WTC11 (cell line): ENCODE results near the gene ANO7. TPM values are rescaled to one million over a fixed set of nuclear protein-coding genes. Genes with fewer than 3 reads are reported as not detected.

Source experiments
- ATAC-seq: fragments of 200-7000 bp; cut with Tn5 transposase; 2 replicates; pipeline ENCODE4 v1.10.0; 2021; ENCODE audit warnings: mild to moderate bottlenecking, moderate library complexity
- CTCF ChIA-PET: fragments of 300-600 bp; sonication (Branson Sonifier 250); formaldehyde crosslinking; loops from one replicate; lab custom pipeline; 2021; ENCODE audit warnings: antibody characterized with exemption; lab: Charles Lee
- POLR2A ChIA-PET: fragments of 350-600 bp; sonication (Branson Sonifier 250); formaldehyde crosslinking; loops from one replicate; lab custom pipeline; 2021; ENCODE audit warnings: antibody characterized with exemption; lab: Charles Lee
- DNase-seq: peaks from one replicate; pipeline ENCODE4 v3.0.0; 2021; ENCODE audit warnings: low spot score
- H3K27ac Mint-ChIP-seq: 2 replicates; pipeline ENCODE4 v1.8.0; 2021; ENCODE audit warnings: mixed read lengths
- H3K27me3 Mint-ChIP-seq: 2 replicates; pipeline ENCODE4 v1.8.0; 2021; ENCODE audit warnings: low read depth, mild to moderate bottlenecking, moderate library complexity, mixed read lengths
- H3K36me3 Mint-ChIP-seq: 2 replicates; pipeline ENCODE4 v1.8.0; 2021; ENCODE audit warnings: mixed read lengths
- H3K4me1 Mint-ChIP-seq: 2 replicates; pipeline ENCODE4 v1.8.0; 2022; ENCODE audit warnings: mixed read lengths
- H3K4me3 Mint-ChIP-seq: 2 replicates; pipeline ENCODE4 v1.8.0; 2021; ENCODE audit warnings: mild to moderate bottlenecking, moderate library complexity, mixed read lengths
- H3K9me3 Mint-ChIP-seq: 2 replicates; pipeline ENCODE4 v1.8.0; 2021; ENCODE audit warnings: mixed read lengths
- AR ChIP-seq: fragments of 250-450 bp; sonication (Bioruptor Pico); IDR thresholded peaks from 2 replicates; pipeline ENCODE4 v1.9.0; 2021; ENCODE audit warnings: mild to moderate bottlenecking
- ARID4B ChIP-seq: sonication (generic); formaldehyde crosslinking; IDR thresholded peaks from 2 replicates; pipeline ENCODE4 v1.8.0; 2023; ENCODE audit warnings: missing genetic modification reagents, mild to moderate bottlenecking, borderline replicate concordance
- ATF2 ChIP-seq: sonication (generic); formaldehyde crosslinking; IDR thresholded peaks from 2 replicates; pipeline ENCODE4 v1.8.1; 2022; ENCODE audit warnings: low read depth, missing genetic modification reagents, borderline replicate concordance
- ATF3 ChIP-seq: sonication (generic); formaldehyde crosslinking; conservative IDR thresholded peaks from 2 replicates; pipeline ENCODE4 v1.8.1; 2022; ENCODE audit warnings: mild to moderate bottlenecking, missing genetic modification reagents
- CTCF ChIP-seq: fragments of 200-600 bp; IDR thresholded peaks from 2 replicates; pipeline ENCODE4 v1.8.0; 2022; ENCODE audit warnings: antibody characterized with exemption
- E2F5 ChIP-seq: sonication (generic); formaldehyde crosslinking; IDR thresholded peaks from 2 replicates; pipeline ENCODE4 v1.8.1; 2022; ENCODE audit warnings: mild to moderate bottlenecking, moderate library complexity, missing genetic modification reagents
- ESRRA ChIP-seq: sonication (generic); formaldehyde crosslinking; IDR thresholded peaks from 2 replicates; pipeline ENCODE4 v1.8.1; 2022; ENCODE audit warnings: mild to moderate bottlenecking, missing genetic modification reagents, borderline replicate concordance
- FOXJ3 ChIP-seq: sonication (generic); formaldehyde crosslinking; IDR thresholded peaks from 2 replicates; pipeline ENCODE4 v1.9.0; 2021; ENCODE audit warnings: missing genetic modification reagents, mild to moderate bottlenecking, borderline replicate concordance
- FOXP1 ChIP-seq: sonication (generic); formaldehyde crosslinking; IDR thresholded peaks from 2 replicates; pipeline ENCODE4 v1.8.0; 2022; ENCODE audit warnings: missing genetic modification reagents, mild to moderate bottlenecking, moderate library complexity, borderline replicate concordance
- GRHL2 ChIP-seq: fragments of 250-450 bp; sonication (Bioruptor Pico); IDR thresholded peaks from 2 replicates; pipeline ENCODE4 v1.8.0; 2022; ENCODE audit warnings: mild to moderate bottlenecking, moderate library complexity; ENCODE audit not compliant: insufficient replicate concordance, severe bottlenecking
- IRF2 ChIP-seq: sonication (generic); formaldehyde crosslinking; IDR thresholded peaks from 2 replicates; pipeline ENCODE4 v1.8.0; 2022; ENCODE audit warnings: low read depth, missing genetic modification reagents, borderline replicate concordance
- JUN ChIP-seq: sonication (generic); formaldehyde crosslinking; IDR thresholded peaks from 2 replicates; pipeline ENCODE4 v1.8.0; 2023; ENCODE audit warnings: mild to moderate bottlenecking, missing genetic modification reagents
- RORB ChIP-seq: fragments of 250-450 bp; sonication (Bioruptor Pico); IDR thresholded peaks from 2 replicates; pipeline ENCODE4 v1.9.0; 2021; ENCODE audit warnings: mild to moderate bottlenecking
- ZNF219 ChIP-seq: sonication (generic); formaldehyde crosslinking; IDR thresholded peaks from 2 replicates; pipeline ENCODE4 v1.8.0; 2023; ENCODE audit warnings: missing genetic modification reagents, mild to moderate bottlenecking, borderline replicate concordance
- ZNF232 ChIP-seq: sonication (generic); formaldehyde crosslinking; IDR thresholded peaks from 2 replicates; pipeline ENCODE4 v1.8.0; 2022; ENCODE audit warnings: mild to moderate bottlenecking, missing genetic modification reagents
- ZNF396 ChIP-seq: fragments of 250-450 bp; sonication (Bioruptor Pico); IDR thresholded peaks from 2 replicates; pipeline ENCODE4 v1.8.0; 2021; ENCODE audit warnings: mild to moderate bottlenecking, moderate library complexity, borderline replicate concordance
- ZNF512 ChIP-seq: sonication (generic); formaldehyde crosslinking; IDR thresholded peaks from 2 replicates; pipeline ENCODE4 v1.8.1; 2022; ENCODE audit warnings: missing genetic modification reagents, borderline replicate concordance
- ZSCAN18 ChIP-seq: fragments of 250-450 bp; sonication (Bioruptor Pico); IDR thresholded peaks from 2 replicates; pipeline ENCODE4 v2.1.2; 2022; ENCODE audit warnings: mild to moderate bottlenecking, moderate library complexity
- total RNA-seq: library from RNA; stranded (reverse); gene quantifications from 3 replicates; pipeline ENCODE4 v1.2.3, GENCODE V29; 2021

ANO7 gene
- total RNA-seq, 1 experiment from 2014 or later, result 8.0 TPM

- TF ChIP-seq ARID4B (CRISPR knock-in tag), result no peak
Observed at GRCh38 chr2:241154915-241155314, 33.6 kb upstream of the ANO7 start (continued).

GRCh38 chr2:241155936-241156335 lies 32.5 kb upstream of the ANO7 start:
- POLR2A ChIA-PET, result interaction anchor here (0.5 kb wide), 1 partner anchor 633 kb away, joined by 3 read pairs; no protein-coding TSS in a partner anchor
- ATAC-seq (no peak), DNase-seq (no peak)
- CTCF ChIA-PET, result no interaction called here
- Mint-ChIP-seq H3K4me1 (peaks cover 19% of the 10 kb centered on the region), H3K27ac (no peak overlapping the region), H3K9me3 (no peaks in the 10 kb centered on the region), H3K36me3 (peaks cover 6% of the 10 kb centered on the region; the same call in 1 of the 2 replicates), H3K4me3 (no peak overlapping the region), H3K27me3 (no peaks in the 10 kb centered on the region)
- TF ChIP-seq AR (CRISPR knock-in tag) (no peak), E2F5 (CRISPR knock-in tag) (no peak), FOXJ3 (CRISPR knock-in tag) (no peak), FOXP1 (CRISPR knock-in tag) (no peak), ATF2 (no peak), ATF3 (CRISPR knock-in tag) (no peak), ZNF512 (CRISPR knock-in tag) (no peak), GRHL2 (CRISPR knock-in tag) (no peak), JUN (no peak), RORB (no peak), CTCF (no peak), ZNF219 (CRISPR knock-in tag) (no peak), ZSCAN18 (CRISPR knock-in tag) (no peak), ZNF232 (CRISPR knock-in tag) (no peak), ESRRA (no peak), IRF2 (CRISPR knock-in tag) (no peak), ZNF396 (CRISPR knock-in tag) (no peak)
